HEK293 (cell line): ENCODE results near the gene ARNT2.

Experiments used
- BCL11B ChIP-seq: fragments of 450-650 bp; formaldehyde crosslinking; IDR thresholded peaks from 2 replicates; pipeline ENCODE4 v1.5.1; 2016; ENCODE audit warnings: low read depth, missing biosample characterization, missing genetic modification characterization
- EGR2 ChIP-seq: fragments of 450-650 bp; formaldehyde crosslinking; IDR thresholded peaks from 2 replicates; pipeline ENCODE4 v1.5.1; 2016; ENCODE audit warnings: low read depth, missing biosample characterization, missing genetic modification characterization
- INSM2 ChIP-seq: fragments of 450-650 bp; formaldehyde crosslinking; IDR thresholded peaks from 2 replicates; pipeline ENCODE4 v1.5.1; 2016; ENCODE audit warnings: missing biosample characterization, missing genetic modification characterization
- TCF7L2 ChIP-seq: IDR thresholded peaks from 2 replicates; pipeline ENCODE4 v1.6.1; 2011; ENCODE audit warnings: low read depth, mild to moderate bottlenecking, inconsistent platforms, low read length, moderate library complexity, borderline replicate concordance
- WT1 ChIP-seq: fragments of 450-650 bp; formaldehyde crosslinking; IDR thresholded peaks from 2 replicates; pipeline ENCODE4 v1.5.1; 2016; ENCODE audit warnings: missing biosample characterization, missing genetic modification characterization
- ZBTB44 ChIP-seq: fragments of 450-650 bp; IDR thresholded peaks from 2 replicates; pipeline ENCODE4 v1.5.1; 2018; ENCODE audit warnings: missing biosample characterization, mild to moderate bottlenecking, missing genetic modification characterization
- ZNF169 ChIP-seq: fragments of 450-650 bp; formaldehyde crosslinking; IDR thresholded peaks from 2 replicates; pipeline ENCODE4 v1.5.1; 2016; ENCODE audit warnings: missing biosample characterization, missing genetic modification characterization
- ZNF18 ChIP-seq: fragments of 450-650 bp; formaldehyde crosslinking; IDR thresholded peaks from 2 replicates; pipeline ENCODE4 v1.5.1; 2016; ENCODE audit warnings: missing biosample characterization, missing genetic modification characterization
- ZNF202 ChIP-seq: fragments of 450-650 bp; formaldehyde crosslinking; IDR thresholded peaks from 2 replicates; pipeline ENCODE4 v1.5.1; 2016; ENCODE audit warnings: missing biosample characterization, missing genetic modification characterization, borderline replicate concordance
- ZNF24 ChIP-seq: fragments of 450-650 bp; formaldehyde crosslinking; IDR thresholded peaks from 2 replicates; pipeline ENCODE4 v1.5.1; 2016; ENCODE audit warnings: missing biosample characterization, missing genetic modification characterization
- ZNF274 ChIP-seq, 2 experiments: fragments of 200-500 bp in 1 of 2; fragments of 450-650 bp in 1 of 2; sonication (Bioruptor generic) in 1 of 2; formaldehyde crosslinking in 1 of 2; IDR thresholded peaks; 2 replicates each; pipeline versions ENCODE4 v1.5.1 to v1.6.1; 2014 to 2016; ENCODE audit warnings: borderline replicate concordance in 1 of 2, inconsistent platforms in 1 of 2, low read length in 1 of 2, missing biosample characterization in 1 of 2, missing genetic modification characterization in 1 of 2
- ZNF362 ChIP-seq: fragments of 450-650 bp; formaldehyde crosslinking; IDR thresholded peaks from 2 replicates; pipeline ENCODE4 v1.5.1; 2016; ENCODE audit warnings: missing biosample characterization, missing genetic modification characterization
- ZNF426 ChIP-seq: fragments of 450-650 bp; formaldehyde crosslinking; IDR thresholded peaks from 2 replicates; pipeline ENCODE4 v1.5.1; 2017; ENCODE audit warnings: missing biosample characterization, missing genetic modification characterization, mild to moderate bottlenecking, inconsistent platforms, moderate library complexity
- ZNF571 ChIP-seq: fragments of 450-650 bp; formaldehyde crosslinking; IDR thresholded peaks from 2 replicates; pipeline ENCODE4 v1.5.0; 2017; ENCODE audit warnings: missing biosample characterization, missing genetic modification characterization
- ZNF621 ChIP-seq: fragments of 450-650 bp; formaldehyde crosslinking; IDR thresholded peaks from 2 replicates; pipeline ENCODE4 v1.5.1; 2017; ENCODE audit warnings: missing biosample characterization, missing genetic modification characterization
- ZNF645 ChIP-seq: fragments of 450-650 bp; formaldehyde crosslinking; IDR thresholded peaks from 2 replicates; pipeline ENCODE4; 2016; ENCODE audit warnings: missing biosample characterization, missing genetic modification characterization
- ZNF747 ChIP-seq: fragments of 450-650 bp; formaldehyde crosslinking; IDR thresholded peaks from 2 replicates; pipeline ENCODE4 v1.5.1; 2016; ENCODE audit warnings: missing biosample characterization, missing genetic modification characterization
- ZNF76 ChIP-seq: fragments of 450-650 bp; formaldehyde crosslinking; IDR thresholded peaks from 2 replicates; pipeline ENCODE4; 2016; ENCODE audit warnings: low read depth, missing biosample characterization, missing genetic modification characterization, borderline replicate concordance
- ZNF785 ChIP-seq: fragments of 450-650 bp; formaldehyde crosslinking; IDR thresholded peaks from 2 replicates; pipeline ENCODE4 v1.5.1; 2016; ENCODE audit warnings: missing biosample characterization, missing genetic modification characterization
- ZSCAN18 ChIP-seq: fragments of 450-650 bp; formaldehyde crosslinking; IDR thresholded peaks from 2 replicates; pipeline ENCODE4 v1.5.1; 2016; ENCODE audit warnings: missing biosample characterization, missing genetic modification characterization

The ARNT2 gene

GRCh38 chr15:80444680-80445251 lies 40.6 kb downstream of the ARNT2 start (continued):
- peak; percentile 78 for TF ChIP-seq ZNF621
- TF ChIP-seq ZNF785: 0 out of 2 replicates have a peak, but pooled peaks have one; percentile 14
- TF ChIP-seq ZBTB44 (tag by site-specific recombination): no peak
- no peak for TF ChIP-seq WT1 (tag by site-specific recombination)
- 0 out of 2 replicates have a peak, but pooled peaks have one; percentile 10 for TF ChIP-seq EGR2 (tag by site-specific recombination)
- no peak for TF ChIP-seq TCF7L2
- peak; percentile 97 for TF ChIP-seq ZNF18 (tag by site-specific recombination)
- TF ChIP-seq ZNF362: no peak
- TF ChIP-seq ZNF169: no peak
- no peak for TF ChIP-seq ZNF24
- no peak for TF ChIP-seq ZNF274 (IDR thresholded peaks at IDR 0.05; ENCODE audit: low read length)
- TF ChIP-seq ZNF274 (tag by site-specific recombination; IDR thresholded peaks at IDR 0.05; ENCODE audit: borderline replicate concordance): peak; percentile 16; the same call in 1 of the 2 replicates
- TF ChIP-seq ZSCAN18 (tag by site-specific recombination): no peak
- no peak for TF ChIP-seq ZNF426 (tag by site-specific recombination)
- no peak for TF ChIP-seq BCL11B (tag by site-specific recombination)
- peak; percentile 12; the same call in 1 of the 2 replicates for TF ChIP-seq ZNF645
- no peak for TF ChIP-seq ZNF571 (tag by site-specific recombination)
- TF ChIP-seq ZNF202 (tag by site-specific recombination): no peak
- TF ChIP-seq INSM2 (tag by site-specific recombination): 0 out of 2 replicates have a peak, but pooled peaks have one; percentile 19
- TF ChIP-seq ZNF747: no peak
- TF ChIP-seq ZNF76: no peak
- TF ChIP-seq, all 188 proteins: peak for 9
